B cell (primary cell): ENCODE measurements around the gene ABR. TPM values are rescaled to one million over a fixed set of nuclear protein-coding genes. Genes with fewer than 3 reads are reported as not detected.
"Not testable (repeated sequence)": the region's sequence is repeated elsewhere in the genome, so short reads cannot be mapped to it uniquely, and the experiment has no call there.

Source experiments
- ATAC-seq: fragments of 200-7000 bp; cut with Tn5 transposase; one replicate; pipeline ENCODE4 v1.10.0; 2021; ENCODE audit warnings: low read depth, mild to moderate bottlenecking, moderate number of reproducible peaks, moderate library complexity
- CTCF ChIA-PET: fragments of 350-600 bp; sonication (Branson Sonifier 250); formaldehyde crosslinking; loops from one replicate; lab custom pipeline; 2021; ENCODE audit warnings: antibody characterized with exemption, inconsistent platforms; lab: Charles Lee
- POLR2A ChIA-PET: fragments of 350-600 bp; sonication (Branson Sonifier 250); formaldehyde crosslinking; loops from one replicate; lab custom pipeline; 2021; ENCODE audit warnings: antibody characterized with exemption; lab: Charles Lee
- DNase-seq: peaks from one replicate; pipeline ENCODE4 v3.0.0; 2013
- H2AFZ ChIP-seq: 2 replicates; pipeline ENCODE4 v1.6.1; 2012; ENCODE audit warnings: mild to moderate bottlenecking, low read depth, low read length; ENCODE audit not compliant: insufficient read depth, poor library complexity, severe bottlenecking
- H3K27ac ChIP-seq, 2 donors: 1 replicate in 1 of 2; 2 replicates in 1 of 2; pipeline ENCODE4 v1.5.1; 2012 to 2013; ENCODE audit warnings: low read length in 2 of 2, mild to moderate bottlenecking in 2 of 2, moderate library complexity in 1 of 2
- H3K27me3 ChIP-seq, 4 experiments: fragments of 200-600 bp in 1 of 4; sonication (generic) in 1 of 4; replicated peaks in 1 of 4; 1 replicate in 2 of 4; 2 replicates in 2 of 4; pipeline versions ENCODE4 v1.6.1 to v1.7.0; 2013 to 2016; ENCODE audit warnings: low read length in 3 of 4, mild to moderate bottlenecking in 2 of 4, mixed read lengths in 1 of 4, moderate library complexity in 1 of 4; ENCODE audit not compliant: insufficient read depth in 4 of 4, control insufficient read depth in 3 of 4; ENCODE audit errors: control extremely low read depth in 1 of 4
- H3K36me3 ChIP-seq, 2 experiments: replicated peaks in 1 of 2; 1 replicate in 1 of 2; 2 replicates in 1 of 2; pipeline versions ENCODE4 v1.6.1 to v1.7.1; 2013; ENCODE audit warnings: low read length in 1 of 2; ENCODE audit not compliant: insufficient read depth in 2 of 2, control insufficient read depth in 1 of 2; ENCODE audit errors: control extremely low read depth in 1 of 2, extremely low read depth in 1 of 2
- H3K4me1 ChIP-seq, 2 donors: fragments of 200-600 bp in 1 of 2; sonication (generic) in 1 of 2; 1 replicate in 1 of 2; 2 replicates in 1 of 2; pipeline versions ENCODE4 v1.5.1 to v1.6.1; 2013 to 2017; ENCODE audit warnings: low read length in 2 of 2; ENCODE audit not compliant: control insufficient read depth in 2 of 2, insufficient read depth in 2 of 2
- H3K4me2 ChIP-seq: replicated peaks from 2 replicates; pipeline ENCODE3; 2012; ENCODE audit warnings: mild to moderate bottlenecking, low read depth, low read length; ENCODE audit not compliant: poor library complexity, severe bottlenecking
- H3K4me3 ChIP-seq, 5 experiments: fragments of 200-600 bp in 1 of 5; sonication (generic) in 1 of 5; 1 replicate in 3 of 5; 2 replicates in 2 of 5; pipeline versions ENCODE4 v1.5.1 to v1.7.0; 2011 to 2016; ENCODE audit warnings: low read length in 4 of 5, mild to moderate bottlenecking in 4 of 5, low read depth in 2 of 5, control low read depth in 1 of 5, moderate library complexity in 1 of 5; ENCODE audit not compliant: insufficient read depth in 1 of 5; ENCODE audit errors: control extremely low read depth in 1 of 5, extremely low read depth in 1 of 5
- H3K79me2 ChIP-seq: fragments of 200-600 bp; sonication (generic); one replicate; pipeline ENCODE4 v1.6.0; 2016; ENCODE audit warnings: low read length; ENCODE audit not compliant: control insufficient read depth, insufficient read depth
- H3K9ac ChIP-seq: fragments of 200-600 bp; sonication (generic); 2 replicates; pipeline ENCODE4 v1.6.1; 2017; ENCODE audit warnings: mild to moderate bottlenecking, low read length, moderate library complexity
- H3K9me3 ChIP-seq, 3 donors: one replicate each; pipeline versions ENCODE4 v1.6.1 to v1.7.1; 2013; ENCODE audit warnings: low read length in 2 of 3; ENCODE audit not compliant: control insufficient read depth in 2 of 3, insufficient read depth in 1 of 3; ENCODE audit errors: control extremely low read depth in 1 of 3
- H4K20me1 ChIP-seq: 2 replicates; pipeline ENCODE4 v1.6.0; 2012; ENCODE audit warnings: mild to moderate bottlenecking, low read length; ENCODE audit not compliant: insufficient read depth, control insufficient read depth, poor library complexity, severe bottlenecking
- H3K27ac Mint-ChIP-seq: one replicate; pipeline ENCODE4 v1.8.0; 2021; ENCODE audit warnings: mixed read lengths
- H3K27me3 Mint-ChIP-seq: one replicate; pipeline ENCODE4 v1.8.0; 2021; ENCODE audit warnings: mixed read lengths
- H3K4me1 Mint-ChIP-seq: one replicate; pipeline ENCODE4 v1.8.0; 2021; ENCODE audit warnings: mixed read lengths
- H3K4me3 Mint-ChIP-seq: one replicate; pipeline ENCODE4 v1.8.0; 2021; ENCODE audit warnings: mixed read lengths
- H3K9me3 Mint-ChIP-seq: one replicate; pipeline ENCODE4 v1.8.0; 2022; ENCODE audit warnings: mixed read lengths; ENCODE audit not compliant: insufficient read depth
- CTCF ChIP-seq: fragments of 200-600 bp; IDR thresholded peaks from one replicate; pipeline ENCODE4 v1.8.0; 2022; ENCODE audit warnings: antibody characterized with exemption, mild to moderate bottlenecking
- EZH2 ChIP-seq: IDR thresholded peaks from 2 replicates; pipeline ENCODE4 v1.6.1; 2012; ENCODE audit warnings: borderline replicate concordance, low read depth, mild to moderate bottlenecking, moderate library complexity, low read length; ENCODE audit not compliant: insufficient read depth, poor library complexity, severe bottlenecking
- WGBS: methylation state at CpG from one replicate; pipeline ENCODE4 v1.1.5; 2013; ENCODE audit warnings: missing lambda C conversion rate; ENCODE audit not compliant: insufficient coverage; 5-methylcytosine and 5-hydroxymethylcytosine counted together
- intact Hi-C: fragments of 100-400 bp; cut with micrococcal nuclease; formaldehyde crosslinking; loops from one replicate; pipeline ENCODE4 v1.10.0; 2022
- polyA plus RNA-seq: library from polyadenylated mRNA; depleted of rRNA; stranded (reverse); fragments of >200 nt; gene quantifications from 2 replicates; pipeline ENCODE4 v1.2.3, GENCODE V29; 2012
- total RNA-seq, 2 donors: library from RNA; stranded (reverse); fragments of 120-200 nt in 1 of 2; gene quantifications; 1 replicate in 1 of 2; 2 replicates in 1 of 2; pipeline versions ENCODE4 v1.2.3 to v1.2.4, GENCODE V29; 2013 to 2022

ABR gene
- total and polyA plus RNA-seq, 2 donors (not counting 1 experiment from before 2014, with no cell fraction given) = 79.8 to 262 TPM

GRCh38 chr17:1099242-1099641 lies 80.5 kb downstream of the ABR start:
- Histone ChIP-seq H3K27ac (no peak overlapping the region), H3K36me3 (peaks cover 0 to 13% of the 10 kb centered on the region in 2 experiments), H3K4me1 (peaks cover 0 to 11% of the 10 kb centered on the region in 2 donors), H3K4me3 (no peak overlapping the region), H3K9me3 (no peaks in the 10 kb centered on the region), H3K9ac (no peak overlapping the region), H3K4me2 (no peak overlapping the region), H3K79me2 (peaks cover 22% of the 10 kb centered on the region), H4K20me1 (peaks cover 61% of the 10 kb centered on the region), H2AFZ (no peak overlapping the region), H3K27me3 (no peaks in the 10 kb centered on the region)
- POLR2A ChIA-PET = no interaction called here
- H3K9me3 Mint-ChIP-seq = no peaks in the 10 kb centered on the region
- H3K4me1 Mint-ChIP-seq = peaks cover 18% of the 10 kb centered on the region
- ATAC-seq (no peak), DNase-seq (no peak)
- H3K27me3 Mint-ChIP-seq = no peaks in the 10 kb centered on the region
- CTCF ChIA-PET = no interaction called here
- H3K27ac Mint-ChIP-seq = peak overlapping the region; percentile 23
- intact Hi-C loops = no loop called here
- no peak overlapping the region for H3K4me3 Mint-ChIP-seq
- no peak for TF ChIP-seq CTCF
- TF ChIP-seq EZH2 = no peak
- WGBS = 84% methylated on average over 8 of the region's 9 CpGs

- H3K4me3 Mint-ChIP-seq, H3K9me3 ChIP-seq, H3K9ac ChIP-seq, CTCF ChIA-PET, H3K27ac ChIP-seq, H3K27ac Mint-ChIP-seq, H3K4me2 ChIP-seq, POLR2A ChIA-PET, H3K9me3 Mint-ChIP-seq, ATAC-seq, H2AFZ ChIP-seq, intact Hi-C loops, H3K27me3 ChIP-seq, H3K27me3 Mint-ChIP-seq, DNase-seq, H3K4me3 ChIP-seq: not testable (repeated sequence)
- Histone ChIP-seq H4K20me1 (peaks cover 51% of the 10 kb centered on the region), H3K79me2 (peaks cover 16% of the 10 kb centered on the region), H3K4me1 (peaks cover 0 to 11% of the 10 kb centered on the region in 2 donors), H3K36me3 (peaks cover 0 to 15% of the 10 kb centered on the region in 2 experiments)
- WGBS = 97% methylated on average over 11 of the region's 19 CpGs
- peaks cover 18% of the 10 kb centered on the region for H3K4me1 Mint-ChIP-seq
Observed at GRCh38 chr17:1097972-1098744, 81.6 kb downstream of the ABR start.
